Cerebellar nuclear complex (tissue), 1 donor: Measurements from ENCODE around the gene FAM229B.
A peak's percentile ranks its signal among the peaks of the same experiment; 100 is the strongest.
"Not testable (repeated sequence)": the region's sequence is repeated elsewhere in the genome, so short reads cannot be mapped to it uniquely, and the experiment has no call there.

Experiments
- DNase-seq, 2 experiments: peaks; one replicate each; lab custom pipeline; 2025; lab: John Stamatoyannopoulos, UW

The FAM229B gene, protein sequence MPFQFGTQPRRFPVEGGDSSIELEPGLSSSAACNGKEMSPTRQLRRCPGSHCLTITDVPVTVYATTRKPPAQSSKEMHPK

DNA sequence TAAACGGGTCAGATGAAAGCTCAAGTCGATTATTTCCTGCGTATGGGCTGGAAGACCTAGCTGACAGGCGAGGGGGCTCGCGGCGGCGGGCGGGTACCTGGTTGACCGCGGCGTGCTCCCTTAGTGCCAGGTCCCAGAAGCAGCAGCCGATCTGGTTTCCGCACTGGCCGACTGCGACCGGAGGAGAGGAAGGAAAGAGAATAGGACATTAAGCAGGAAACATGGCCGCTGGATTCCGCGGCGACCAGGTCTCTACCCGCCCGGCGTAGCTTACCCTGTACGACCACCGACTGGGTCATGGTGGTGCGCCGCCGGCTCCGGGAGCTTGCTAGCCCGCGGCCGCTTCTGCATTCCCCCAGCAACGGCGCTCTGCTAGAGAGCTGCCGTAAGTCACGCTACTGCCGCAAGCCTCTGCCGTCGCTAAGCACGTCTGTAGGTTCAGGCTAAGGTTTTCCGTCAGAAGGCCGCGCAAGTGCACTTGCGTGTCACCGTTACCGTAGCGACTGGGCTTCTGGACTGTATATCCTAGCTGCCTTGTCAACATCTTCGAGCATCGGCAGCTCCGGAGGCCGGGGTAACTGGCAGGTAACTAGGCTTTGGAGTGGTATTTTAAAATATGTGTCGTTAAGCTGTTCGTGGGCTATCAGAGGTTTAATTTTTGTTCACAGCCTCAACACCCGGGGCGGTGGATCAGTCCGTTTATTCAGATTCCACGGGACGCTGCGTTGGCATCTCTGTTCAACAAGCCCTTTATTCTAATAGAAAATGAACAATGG is at the start of gene FAM229B, which contains the start of gene TUBE1:
FAM229B (plus strand) TSS at position 456 of the 776 bp plus-strand sequence. CDS start 11,693 bp downstream, outside the sequence.
TUBE1 (minus strand) TSS at position 347 of the 776 bp plus-strand sequence; CDS start at position 299, 48 bp downstream.
- DNase-seq = peak; percentile 83 to 89

GRCh38 chr6:112037783-112038216 is 49.6 kb upstream of the FAM229B start:
- DNase-seq = no peak

DNA sequence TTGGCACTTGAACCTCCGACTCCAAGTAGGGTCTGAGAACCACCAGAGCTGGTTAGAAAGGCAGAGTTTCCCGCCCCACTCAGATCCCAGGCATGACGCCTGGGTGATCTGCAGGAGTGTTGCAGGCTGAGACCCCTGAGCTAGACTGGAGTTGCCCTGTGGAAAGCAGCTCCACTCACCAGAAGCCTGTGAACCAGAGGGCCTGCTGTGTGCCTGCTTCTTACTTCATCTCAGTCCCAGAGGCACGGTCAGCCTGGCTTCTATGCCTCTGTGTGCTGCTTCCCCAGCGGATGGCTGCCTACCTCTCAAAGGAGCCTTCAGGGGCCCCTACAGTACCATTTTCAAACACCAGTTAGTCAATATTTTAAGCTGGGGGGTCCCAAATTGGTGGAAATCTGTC is 49.1 kb upstream of the FAM229B start:
- no peak for DNase-seq

GRCh38 chr6:112038756-112039430 is 48.5 kb upstream of the FAM229B start:
- no peak for DNase-seq

- DNase-seq = no peak
Measured at GRCh38 chr6:112039431-112039770, 48.0 kb upstream of the FAM229B start.

GRCh38 chr6:112040956-112041355 is 46.4 kb upstream of the FAM229B start:
- DNase-seq = no peak

- no peak for DNase-seq
Measured at GRCh38 chr6:112041535-112041934, 45.9 kb upstream of the FAM229B start.

DNA sequence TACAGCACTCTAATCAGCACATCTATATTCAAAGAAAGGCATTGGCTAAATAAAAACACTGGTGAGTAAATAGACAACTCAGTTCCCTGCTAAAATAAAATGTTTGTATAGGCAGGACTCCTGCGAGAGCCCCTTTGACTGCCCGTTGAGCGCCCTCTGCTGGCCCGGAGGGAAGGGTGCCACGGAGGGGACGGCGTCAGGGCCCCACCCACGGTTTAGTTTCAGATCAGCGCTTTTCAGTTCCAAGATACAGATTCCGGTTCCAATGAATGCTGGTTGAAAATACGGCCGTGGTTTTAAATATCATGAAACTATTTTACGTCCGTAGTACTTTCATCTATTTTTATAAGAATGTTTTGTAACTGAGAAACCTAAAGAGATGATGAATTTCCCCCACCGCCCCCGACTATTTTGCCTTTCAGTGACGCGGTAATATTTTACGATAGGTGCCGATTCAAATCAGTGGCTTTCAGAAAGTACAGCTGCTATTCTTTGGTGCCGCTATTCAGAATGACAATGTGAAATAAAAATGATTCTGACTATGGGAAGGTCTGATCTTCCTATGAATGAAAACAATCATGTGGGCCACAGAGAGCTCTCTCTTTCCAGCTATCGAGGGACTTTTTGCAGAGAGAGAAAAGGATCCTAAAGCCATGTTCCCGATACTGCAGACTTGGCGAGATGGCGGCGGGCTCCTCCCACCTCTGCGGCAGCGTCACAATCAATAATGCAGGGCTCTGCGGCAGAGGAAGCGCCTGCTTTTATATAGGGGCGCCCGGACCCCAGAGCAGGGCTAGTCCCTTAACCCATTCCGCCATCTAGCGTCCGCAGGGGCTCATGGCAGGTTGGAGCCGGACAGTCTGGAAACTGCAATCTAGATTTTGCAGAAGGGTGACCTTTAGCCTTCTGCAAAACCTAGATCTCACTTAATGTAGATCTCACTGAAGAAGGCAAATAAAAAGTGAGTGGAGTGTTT is 44.1 kb upstream of the FAM229B start:
- peak; percentile 28 to 63 for DNase-seq

- DNase-seq = no peak
Measured at GRCh38 chr6:112044196-112044595, 43.2 kb upstream of the FAM229B start.

DNA sequence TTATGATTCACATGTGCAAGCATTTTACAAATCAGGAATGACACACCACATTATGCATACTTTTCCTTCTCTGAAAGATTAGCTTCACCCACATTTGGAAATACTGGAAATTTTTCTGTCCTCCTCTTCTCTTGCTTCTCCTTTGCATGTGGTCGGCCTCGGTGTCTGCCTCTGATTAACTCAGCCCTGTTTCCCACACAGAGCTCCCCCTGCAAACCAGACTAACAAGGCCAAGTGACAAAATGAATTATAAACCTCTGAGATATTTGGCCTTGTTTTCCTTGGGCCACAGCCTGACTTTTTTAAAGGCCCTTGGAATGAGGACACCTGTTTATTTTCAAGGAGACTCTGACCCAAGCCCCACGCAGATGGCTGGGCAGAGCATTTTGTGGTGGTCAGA is 42.5 kb upstream of the FAM229B start:
- no peak for DNase-seq

DNA sequence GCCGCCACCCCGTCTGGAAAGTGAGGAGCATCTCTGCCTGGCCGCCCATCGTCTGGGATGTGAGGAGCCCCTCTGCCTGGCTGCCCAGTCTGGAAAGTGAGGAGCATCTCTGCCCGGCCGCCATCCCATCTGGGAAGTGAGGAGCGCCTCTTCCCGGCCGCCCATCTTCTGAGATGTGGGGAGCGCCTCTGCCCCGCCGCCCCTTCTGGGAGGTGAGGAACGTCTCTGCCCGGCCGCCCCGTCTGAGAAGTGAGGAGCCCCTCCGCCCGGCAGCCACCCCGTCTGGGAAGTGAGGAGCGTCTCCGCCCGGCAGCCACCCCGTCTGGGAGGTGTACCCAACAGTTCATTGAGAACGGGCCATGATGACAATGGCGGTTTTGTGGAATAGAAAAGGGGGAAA is 39.9 kb upstream of the FAM229B start:
- not testable (repeated sequence) for DNase-seq

GRCh38 chr6:112049026-112049799 is 38.2 kb upstream of the FAM229B start:
- no peak for DNase-seq

DNA sequence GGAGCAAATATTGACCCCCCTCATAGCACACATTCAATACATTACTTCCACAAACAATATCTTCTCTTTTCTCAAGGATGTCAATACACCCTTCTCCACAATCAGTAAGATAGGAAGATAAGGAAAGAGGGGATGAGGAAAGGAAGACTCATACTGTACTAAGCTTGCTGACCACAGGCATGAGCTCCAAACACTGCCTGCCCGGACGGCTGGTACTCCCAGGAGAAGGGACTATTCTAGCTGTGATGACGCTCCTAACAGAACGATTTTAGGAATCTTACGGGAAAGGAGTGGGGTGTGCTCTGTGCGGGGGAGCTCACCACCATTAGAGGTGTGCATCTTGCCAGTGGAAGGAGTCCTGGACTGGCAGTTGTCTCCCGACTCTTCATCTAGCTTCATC is 37.4 kb upstream of the FAM229B start:
- no peak for DNase-seq

GRCh38 chr6:112050429-112050828 is 37.0 kb upstream of the FAM229B start:
- DNase-seq = no peak

GRCh38 chr6:112051251-112051740 is 36.1 kb upstream of the FAM229B start:
- not testable (repeated sequence) for DNase-seq

- no peak for DNase-seq
Measured at GRCh38 chr6:112054001-112054400, 33.4 kb upstream of the FAM229B start, which contains the start of gene CCN6. Gene CCN6, plus strand, starts transcription at chr6:112054104. Its CDS starts 254 bp downstream, at chr6:112054358.

DNA sequence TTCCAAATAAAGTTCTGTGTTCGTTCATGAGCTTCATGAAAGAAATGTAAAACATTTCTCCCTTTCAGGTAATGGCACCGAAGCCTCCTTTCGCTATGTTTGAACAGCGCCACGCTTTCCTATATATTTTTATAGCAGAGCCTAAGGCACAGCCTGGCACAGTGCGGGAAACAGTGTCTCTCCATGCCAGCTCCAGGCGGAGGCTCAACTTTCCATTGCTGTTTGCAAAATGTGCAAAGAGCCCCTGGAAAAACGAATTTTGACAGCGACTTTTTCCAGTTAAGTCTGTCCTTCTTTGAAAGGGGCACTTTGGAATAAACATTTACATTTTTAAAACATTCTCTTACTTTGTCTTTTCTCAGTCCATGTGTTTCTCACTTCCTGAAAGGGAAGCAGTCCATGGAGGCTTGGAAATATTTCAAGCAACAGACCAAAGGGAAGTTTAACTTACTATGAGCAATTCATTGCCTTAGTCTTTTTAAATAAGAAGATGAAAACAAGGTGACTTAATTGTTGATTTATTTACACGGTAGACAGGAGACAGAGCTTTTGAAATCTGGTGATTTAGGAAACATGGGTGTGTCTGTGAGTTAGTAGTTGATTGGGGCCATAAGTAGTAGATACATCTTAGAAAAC is 32.7 kb upstream of the FAM229B start:
- DNase-seq = no peak

DNA sequence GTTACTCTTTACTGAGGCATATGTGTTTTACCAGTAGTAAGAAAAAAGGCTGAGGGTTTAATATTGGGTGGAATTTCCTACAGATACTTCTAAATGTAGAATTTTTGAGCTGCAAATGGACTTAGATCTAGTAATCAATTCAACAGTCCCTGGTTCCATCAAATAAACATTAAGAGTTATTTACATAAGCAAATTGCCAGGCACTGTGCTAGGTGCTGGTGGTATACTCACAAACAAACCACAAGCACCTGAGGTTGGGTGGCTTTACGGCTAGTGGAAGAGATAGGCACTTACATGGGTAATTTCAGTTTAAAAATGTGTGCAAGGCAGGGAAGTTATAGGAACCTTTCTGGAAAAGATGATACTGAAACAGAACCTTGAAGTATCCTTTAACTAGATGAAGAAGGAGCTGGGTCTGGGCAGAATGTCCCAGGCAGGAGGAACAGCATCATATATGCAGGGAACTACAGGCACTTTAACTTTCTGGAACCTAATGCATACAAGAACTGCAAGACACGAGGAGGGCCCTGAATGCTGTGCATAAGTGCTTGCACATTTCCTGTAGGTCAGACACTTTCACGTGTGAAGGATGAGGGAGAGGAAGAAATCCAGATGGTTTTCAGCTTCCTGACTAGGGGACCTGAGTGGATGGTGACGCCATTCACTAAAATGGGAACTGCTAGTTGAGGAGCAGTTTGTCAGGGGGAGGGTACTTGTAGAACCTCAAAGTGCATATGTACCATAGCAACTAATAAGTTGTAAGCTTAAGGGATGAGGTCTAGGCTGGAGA is 29.0 kb upstream of the FAM229B start:
- no peak for DNase-seq

GRCh38 chr6:112061605-112062004 is 25.8 kb upstream of the FAM229B start:
- DNase-seq = no peak
